Pancreas (tissue), 10 donors: Measurements from ENCODE around the gene CDC42SE2. TPM values are rescaled to one million over a fixed set of nuclear protein-coding genes. Genes with fewer than 3 reads are reported as not detected.

Experiments
- ATAC-seq, 4 donors: fragments of 200-7000 bp; cut with Tn5 transposase; one replicate each; pipeline versions ENCODE4 v1.8.0 to v1.9.1; 2020; ENCODE audit warnings: mild to moderate bottlenecking in 4 of 4, moderate library complexity in 4 of 4
- DNase-seq, 6 donors: peaks; one replicate each; pipeline ENCODE4 v3.0.0-alpha.2; 2020
- FAIRE-seq: peaks from 2 replicates; lab custom pipeline; 2012; peaks lifted over from hg19 to GRCh38; lab: Jason Lieb, UNC
- H3K27ac ChIP-seq, 4 donors: fragments of 200-600 bp; sonication (generic); 1 replicate in 3 of 4; 2 replicates in 1 of 4; pipeline versions ENCODE4 v1.5.0 to v1.8.0; 2020
- H3K27me3 ChIP-seq, 4 donors: fragments of 200-600 bp; one replicate each; pipeline ENCODE4 v1.8.0; 2021
- H3K36me3 ChIP-seq, 3 donors: fragments of 200-600 bp; sonication (generic) in 1 of 3; one replicate each; pipeline versions ENCODE4 v1.5.0 to v1.8.0; 2020 to 2021
- H3K4me1 ChIP-seq, 3 donors: fragments of 200-600 bp; one replicate each; pipeline ENCODE4 v1.8.0; 2021
- H3K4me3 ChIP-seq, 4 donors: fragments of 200-600 bp; sonication (generic) in 2 of 4; one replicate each; pipeline versions ENCODE4 v1.5.0 to v1.8.0; 2020 to 2021
- H3K9me3 ChIP-seq, 4 donors: fragments of 200-600 bp; one replicate each; pipeline ENCODE4 v1.8.0; 2021
- WGBS, 2 donors: extraction: QIAGEN DNeasy Blood & Tissue Kit; methylation state at CpG; one replicate each; pipeline ENCODE4 v1.1.7; 2013; 5-methylcytosine and 5-hydroxymethylcytosine counted together
- intact Hi-C, 3 donors: fragments of 100-400 bp; cut with DNase I; formaldehyde crosslinking; loops; one replicate each; pipeline versions ENCODE4 v1.11.1 to v1.14.2; 2022
- polyA plus RNA-seq, 2 donors: library from polyadenylated mRNA; stranded (reverse); fragments of 200-250 nt; gene quantifications; one replicate each; pipeline ENCODE4 v1.2.3, GENCODE V29; 2013
- total RNA-seq, 6 donors: library from RNA; stranded (reverse); fragmentation: NEBNext Ultra II Directional in 4 of 6; extraction: Animal tissue kit (Norgen Biotek cat#: 25700) in 4 of 6; gene quantifications; one replicate each; pipeline versions ENCODE4 v1.2.1 to v1.2.4, GENCODE V29; 2021 to 2023
- TF ChIP-seq, protein P1 (sequence below), 4 donors: fragments of 200-600 bp; sonication (generic) in 3 of 4; IDR thresholded peaks; one replicate each; pipeline versions ENCODE4 v1.5.0 to v1.8.0; 2021; ENCODE audit warnings: antibody characterized with exemption in 4 of 4
- donor health status: healthy with polysubstance abuse.
- donor health status: DM: no; HTN: no; CAD: no; lungs with moderate emphysema.
- donor health status: DM: no; HTN: no; CAD: no.
- donor health status: control.
- donor health status: control.
- donor health status: Bipolar disorder and iron deficiency.
- donor health status: DM: yes; HTN: yes; CAD: no.
- donor health status: DM: no; HTN: no; CAD: no.
- donor health status: DM: no; HTN: no; CAD: no.
- donor health status: DM: yes; HTN: yes; CAD: no.

The CDC42SE2 gene
- total and polyA plus RNA-seq, 8 donors = 10.7 to 30.5 (median 20.3) TPM

DNA sequence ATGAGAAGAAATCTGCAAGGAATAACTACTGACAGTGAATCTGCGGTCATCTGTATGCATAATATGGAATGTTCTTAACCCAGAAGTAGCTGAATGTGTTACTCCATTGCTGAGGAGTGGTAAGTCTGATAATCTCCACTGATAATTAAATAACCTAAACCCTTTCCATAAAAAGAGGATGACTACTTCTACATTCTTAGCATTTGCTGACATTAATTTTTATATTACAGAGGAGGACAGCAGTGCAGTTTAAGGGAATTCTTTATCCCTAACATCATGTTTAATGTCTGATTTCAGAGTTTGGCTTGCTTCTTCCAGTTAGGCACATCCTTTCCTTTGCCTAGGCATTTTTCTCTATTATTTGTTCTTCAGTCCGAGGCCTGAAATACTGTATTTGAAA, 52.2 kb downstream of the CDC42SE2 start:
- TF ChIP-seq, protein P1, sequence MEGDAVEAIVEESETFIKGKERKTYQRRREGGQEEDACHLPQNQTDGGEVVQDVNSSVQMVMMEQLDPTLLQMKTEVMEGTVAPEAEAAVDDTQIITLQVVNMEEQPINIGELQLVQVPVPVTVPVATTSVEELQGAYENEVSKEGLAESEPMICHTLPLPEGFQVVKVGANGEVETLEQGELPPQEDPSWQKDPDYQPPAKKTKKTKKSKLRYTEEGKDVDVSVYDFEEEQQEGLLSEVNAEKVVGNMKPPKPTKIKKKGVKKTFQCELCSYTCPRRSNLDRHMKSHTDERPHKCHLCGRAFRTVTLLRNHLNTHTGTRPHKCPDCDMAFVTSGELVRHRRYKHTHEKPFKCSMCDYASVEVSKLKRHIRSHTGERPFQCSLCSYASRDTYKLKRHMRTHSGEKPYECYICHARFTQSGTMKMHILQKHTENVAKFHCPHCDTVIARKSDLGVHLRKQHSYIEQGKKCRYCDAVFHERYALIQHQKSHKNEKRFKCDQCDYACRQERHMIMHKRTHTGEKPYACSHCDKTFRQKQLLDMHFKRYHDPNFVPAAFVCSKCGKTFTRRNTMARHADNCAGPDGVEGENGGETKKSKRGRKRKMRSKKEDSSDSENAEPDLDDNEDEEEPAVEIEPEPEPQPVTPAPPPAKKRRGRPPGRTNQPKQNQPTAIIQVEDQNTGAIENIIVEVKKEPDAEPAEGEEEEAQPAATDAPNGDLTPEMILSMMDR (IDR thresholded peaks at IDR 0.05) = no peak
- no peak for FAIRE-seq

DNA sequence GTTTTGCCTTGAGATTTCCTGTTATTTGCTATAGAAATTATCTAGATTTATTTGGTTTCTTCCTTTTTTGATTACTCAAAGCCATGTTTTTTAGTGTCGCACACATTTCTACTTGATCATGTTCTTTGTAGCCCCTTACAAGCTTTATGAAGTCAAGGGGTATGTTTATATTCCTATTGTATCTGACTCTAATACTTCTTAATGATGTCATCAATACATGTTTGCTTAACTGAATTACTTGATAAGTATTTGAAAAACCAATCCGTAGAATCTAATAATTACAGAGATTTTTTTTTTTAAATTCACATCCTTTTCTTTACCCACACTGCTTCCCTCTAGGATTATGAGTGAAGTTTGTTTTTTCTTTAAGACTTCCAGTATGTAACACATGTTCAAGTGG, 53.0 kb downstream of the CDC42SE2 start:
- TF ChIP-seq, protein P1 (IDR thresholded peaks at IDR 0.05) = no peak
- no peak for DNase-seq
- H3K27ac ChIP-seq = no peak overlapping the region
- H3K4me3 ChIP-seq = no peak overlapping the region
- no peak for FAIRE-seq
- no peak for ATAC-seq
- no peaks in the 10 kb centered on the region for H3K9me3 ChIP-seq
- intact Hi-C loops = no loop called here
- WGBS, 2 donors = 63 to 69% methylated on average over 2 of the region's 2 CpGs
- peaks cover 0 to 10% (median 4%) of the 10 kb centered on the region in 3 donors for H3K4me1 ChIP-seq
- no peaks in the 10 kb centered on the region for H3K27me3 ChIP-seq
- no peaks in the 10 kb centered on the region for H3K36me3 ChIP-seq

More for the DNA sequence above, 52.2 kb downstream of the CDC42SE2 start:
- DNase-seq = no peak
- H3K4me1 ChIP-seq = peaks cover 0 to 10% (median 4%) of the 10 kb centered on the region in 3 donors
- no peaks in the 10 kb centered on the region for H3K36me3 ChIP-seq
- no peaks in the 10 kb centered on the region for H3K27me3 ChIP-seq
- intact Hi-C loops = no loop called here
- no peak overlapping the region for H3K27ac ChIP-seq
- H3K9me3 ChIP-seq = no peaks in the 10 kb centered on the region
- WGBS, 2 donors = 89 to 91% methylated on average over 2 of the region's 2 CpGs
- H3K4me3 ChIP-seq = no peak overlapping the region
- ATAC-seq = no peak

DNA sequence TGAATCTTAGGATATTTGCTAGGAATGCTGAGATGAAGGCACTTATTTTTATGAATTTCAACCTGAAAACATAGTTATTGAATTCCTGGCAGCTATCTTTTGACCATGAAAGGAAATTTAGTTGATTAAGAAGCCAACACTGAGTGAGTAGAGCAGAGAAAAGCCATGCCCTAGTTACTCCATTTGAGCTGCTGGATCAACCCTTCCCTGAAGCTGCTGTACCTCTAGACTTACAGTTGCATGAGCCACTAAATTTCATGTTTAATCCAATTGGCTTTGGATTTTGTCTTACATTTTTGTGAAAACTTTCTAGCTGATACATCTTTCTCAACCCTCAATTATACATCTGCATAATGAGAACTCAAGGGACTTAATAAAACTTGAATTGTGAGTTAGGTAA, 54.6 kb downstream of the CDC42SE2 start:
- TF ChIP-seq, protein P1 (IDR thresholded peaks at IDR 0.05) = no peak
- intact Hi-C loops = no loop called here
- Histone ChIP-seq H3K9me3 (no peaks in the 10 kb centered on the region), H3K27ac (no peak overlapping the region), H3K4me3 (no peak overlapping the region), H3K27me3 (no peaks in the 10 kb centered on the region), H3K4me1 (peaks cover 0 to 12% (median 10%) of the 10 kb centered on the region in 3 donors), H3K36me3 (no peaks in the 10 kb centered on the region)
- FAIRE-seq = no peak
- no peak for DNase-seq
- no peak for ATAC-seq

DNA sequence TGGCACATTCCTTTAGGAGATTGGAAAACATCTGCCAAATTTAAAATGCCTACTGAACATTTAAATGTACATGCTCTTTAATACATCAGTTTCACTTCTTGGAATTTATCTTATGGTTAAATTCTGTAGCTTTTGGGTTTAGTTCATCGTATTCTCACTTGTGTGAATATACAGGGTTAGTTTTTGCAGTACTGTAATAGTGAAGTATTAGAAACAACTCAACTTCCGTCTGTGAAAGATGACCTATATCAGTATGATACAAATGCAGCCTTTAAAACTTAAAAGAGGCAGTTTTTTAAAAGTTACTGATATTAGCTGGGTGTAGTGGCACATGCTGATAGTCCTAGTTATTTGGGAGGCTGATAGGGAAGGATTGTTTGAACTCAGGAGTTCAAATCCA, 57.2 kb downstream of the CDC42SE2 start:
- Histone ChIP-seq H3K4me3 (no peak overlapping the region), H3K4me1 (peaks cover 6 to 26% (median 17%) of the 10 kb centered on the region in 3 donors), H3K27me3 (no peaks in the 10 kb centered on the region), H3K9me3 (no peaks in the 10 kb centered on the region), H3K36me3 (no peaks in the 10 kb centered on the region), H3K27ac (no peak overlapping the region)
- TF ChIP-seq, protein P1 (IDR thresholded peaks at IDR 0.05) = no peak
- ATAC-seq (no peak), DNase-seq (no peak), FAIRE-seq (no peak)
- intact Hi-C loops = no loop called here
- 44 to 46% methylated on average over 2 of the region's 2 CpGs for WGBS, 2 donors

DNA sequence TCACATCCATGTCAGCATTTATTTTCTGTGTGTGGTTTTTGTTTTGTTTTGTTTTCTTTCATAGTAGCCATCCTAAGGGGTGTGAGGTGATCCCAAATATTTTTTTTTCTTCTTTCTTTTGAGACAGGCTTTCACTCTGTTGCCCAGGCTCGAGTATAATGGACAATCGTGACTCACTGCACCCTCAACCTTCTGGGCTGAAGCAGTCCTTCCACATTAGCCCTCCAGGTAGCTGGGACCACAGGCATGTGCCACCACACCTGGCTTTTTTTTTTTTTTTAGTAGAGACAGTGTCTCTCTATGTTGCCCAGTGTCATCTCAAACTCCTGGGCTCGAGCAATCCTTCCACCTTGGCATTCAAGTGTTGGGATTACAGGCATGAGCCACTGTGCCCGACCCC, 59.1 kb downstream of the CDC42SE2 start:
- Histone ChIP-seq H3K4me1 (peaks cover 6 to 21% (median 15%) of the 10 kb centered on the region in 3 donors), H3K4me3 (no peak overlapping the region), H3K27me3 (no peaks in the 10 kb centered on the region), H3K9me3 (no peaks in the 10 kb centered on the region), H3K27ac (no peak overlapping the region), H3K36me3 (no peaks in the 10 kb centered on the region)
- DNase-seq (no peak), ATAC-seq (peak in 1 of 4 donors; percentile 19), FAIRE-seq (no peak)
- intact Hi-C loops = no loop called here
- WGBS, 2 donors = 82 to 83% methylated on average over 4 of the region's 4 CpGs
- TF ChIP-seq, protein P1 (IDR thresholded peaks at IDR 0.05) = no peak
